ENCODE results near the gene ACYP1.

DNA sequence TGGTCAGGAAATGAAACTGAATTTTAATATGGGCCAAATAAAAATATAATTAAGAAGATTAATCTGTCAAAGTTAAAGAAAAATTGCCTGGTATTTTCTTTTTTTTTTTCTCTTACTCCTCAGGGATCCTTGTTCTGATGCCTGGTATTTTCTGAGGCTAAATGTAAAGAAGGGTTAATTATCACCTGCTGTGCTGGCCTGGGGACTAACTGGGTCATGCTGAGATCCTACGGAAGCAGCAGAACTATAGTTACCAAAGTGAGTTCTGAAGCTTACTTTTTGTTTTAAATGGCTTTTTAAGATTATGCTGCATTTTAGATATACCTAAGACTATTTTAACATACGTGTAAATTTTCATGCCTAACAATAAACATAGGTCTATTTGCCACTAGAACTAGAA is 28.9 kb upstream of the ACYP1 start:
- TF ChIP-seq, protein P1, sequence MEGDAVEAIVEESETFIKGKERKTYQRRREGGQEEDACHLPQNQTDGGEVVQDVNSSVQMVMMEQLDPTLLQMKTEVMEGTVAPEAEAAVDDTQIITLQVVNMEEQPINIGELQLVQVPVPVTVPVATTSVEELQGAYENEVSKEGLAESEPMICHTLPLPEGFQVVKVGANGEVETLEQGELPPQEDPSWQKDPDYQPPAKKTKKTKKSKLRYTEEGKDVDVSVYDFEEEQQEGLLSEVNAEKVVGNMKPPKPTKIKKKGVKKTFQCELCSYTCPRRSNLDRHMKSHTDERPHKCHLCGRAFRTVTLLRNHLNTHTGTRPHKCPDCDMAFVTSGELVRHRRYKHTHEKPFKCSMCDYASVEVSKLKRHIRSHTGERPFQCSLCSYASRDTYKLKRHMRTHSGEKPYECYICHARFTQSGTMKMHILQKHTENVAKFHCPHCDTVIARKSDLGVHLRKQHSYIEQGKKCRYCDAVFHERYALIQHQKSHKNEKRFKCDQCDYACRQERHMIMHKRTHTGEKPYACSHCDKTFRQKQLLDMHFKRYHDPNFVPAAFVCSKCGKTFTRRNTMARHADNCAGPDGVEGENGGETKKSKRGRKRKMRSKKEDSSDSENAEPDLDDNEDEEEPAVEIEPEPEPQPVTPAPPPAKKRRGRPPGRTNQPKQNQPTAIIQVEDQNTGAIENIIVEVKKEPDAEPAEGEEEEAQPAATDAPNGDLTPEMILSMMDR (IDR thresholded peaks at IDR 0.05), result no peak
- TF ChIP-seq TCF7L2 (IDR thresholded peaks at IDR 0.05; ENCODE audit: low read depth, low read length) (no peak), SIN3A (IDR thresholded peaks at IDR 0.05; ENCODE audit: borderline replicate concordance, insufficient read depth, low read depth, low read length) (no peak), POLR2AphosphoS5 (IDR thresholded peaks at IDR 0.05; ENCODE audit: low read depth, low read length) (no peak)
- TF ChIP-seq, protein P2, sequence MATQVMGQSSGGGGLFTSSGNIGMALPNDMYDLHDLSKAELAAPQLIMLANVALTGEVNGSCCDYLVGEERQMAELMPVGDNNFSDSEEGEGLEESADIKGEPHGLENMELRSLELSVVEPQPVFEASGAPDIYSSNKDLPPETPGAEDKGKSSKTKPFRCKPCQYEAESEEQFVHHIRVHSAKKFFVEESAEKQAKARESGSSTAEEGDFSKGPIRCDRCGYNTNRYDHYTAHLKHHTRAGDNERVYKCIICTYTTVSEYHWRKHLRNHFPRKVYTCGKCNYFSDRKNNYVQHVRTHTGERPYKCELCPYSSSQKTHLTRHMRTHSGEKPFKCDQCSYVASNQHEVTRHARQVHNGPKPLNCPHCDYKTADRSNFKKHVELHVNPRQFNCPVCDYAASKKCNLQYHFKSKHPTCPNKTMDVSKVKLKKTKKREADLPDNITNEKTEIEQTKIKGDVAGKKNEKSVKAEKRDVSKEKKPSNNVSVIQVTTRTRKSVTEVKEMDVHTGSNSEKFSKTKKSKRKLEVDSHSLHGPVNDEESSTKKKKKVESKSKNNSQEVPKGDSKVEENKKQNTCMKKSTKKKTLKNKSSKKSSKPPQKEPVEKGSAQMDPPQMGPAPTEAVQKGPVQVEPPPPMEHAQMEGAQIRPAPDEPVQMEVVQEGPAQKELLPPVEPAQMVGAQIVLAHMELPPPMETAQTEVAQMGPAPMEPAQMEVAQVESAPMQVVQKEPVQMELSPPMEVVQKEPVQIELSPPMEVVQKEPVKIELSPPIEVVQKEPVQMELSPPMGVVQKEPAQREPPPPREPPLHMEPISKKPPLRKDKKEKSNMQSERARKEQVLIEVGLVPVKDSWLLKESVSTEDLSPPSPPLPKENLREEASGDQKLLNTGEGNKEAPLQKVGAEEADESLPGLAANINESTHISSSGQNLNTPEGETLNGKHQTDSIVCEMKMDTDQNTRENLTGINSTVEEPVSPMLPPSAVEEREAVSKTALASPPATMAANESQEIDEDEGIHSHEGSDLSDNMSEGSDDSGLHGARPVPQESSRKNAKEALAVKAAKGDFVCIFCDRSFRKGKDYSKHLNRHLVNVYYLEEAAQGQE (IDR thresholded peaks at IDR 0.05; ENCODE audit: insufficient read depth in 1 of 2, low read depth in 2 of 2, low read length in 1 of 2), result no peak
